Rectal smooth muscle tissue (tissue), 1 donor: ENCODE measurements around the gene ZBTB5.
A peak's percentile ranks its signal among the peaks of the same experiment; 100 is the strongest.
"Not testable (repeated sequence)": the region's sequence is repeated elsewhere in the genome, so short reads cannot be mapped to it uniquely, and the experiment has no call there.

Experiments
- H3K27ac ChIP-seq: one replicate; pipeline ENCODE4 v1.7.0; 2013; ENCODE audit warnings: low read depth, low read length, inconsistent platforms
- H3K27me3 ChIP-seq: one replicate; pipeline ENCODE4 v1.7.0; 2013; ENCODE audit warnings: low read length; ENCODE audit not compliant: control insufficient read depth, insufficient read depth
- H3K36me3 ChIP-seq: one replicate; pipeline ENCODE4 v1.7.0; 2013; ENCODE audit warnings: low read length; ENCODE audit not compliant: control insufficient read depth, insufficient read depth
- H3K4me1 ChIP-seq: one replicate; pipeline ENCODE4 v1.7.0; 2013; ENCODE audit warnings: low read length; ENCODE audit not compliant: control insufficient read depth, insufficient read depth
- H3K4me3 ChIP-seq: one replicate; pipeline ENCODE4 v1.7.0; 2013; ENCODE audit warnings: low read length
- H3K9ac ChIP-seq: one replicate; pipeline ENCODE4 v1.7.0; 2013; ENCODE audit warnings: low read length

Gene ZBTB5, protein sequence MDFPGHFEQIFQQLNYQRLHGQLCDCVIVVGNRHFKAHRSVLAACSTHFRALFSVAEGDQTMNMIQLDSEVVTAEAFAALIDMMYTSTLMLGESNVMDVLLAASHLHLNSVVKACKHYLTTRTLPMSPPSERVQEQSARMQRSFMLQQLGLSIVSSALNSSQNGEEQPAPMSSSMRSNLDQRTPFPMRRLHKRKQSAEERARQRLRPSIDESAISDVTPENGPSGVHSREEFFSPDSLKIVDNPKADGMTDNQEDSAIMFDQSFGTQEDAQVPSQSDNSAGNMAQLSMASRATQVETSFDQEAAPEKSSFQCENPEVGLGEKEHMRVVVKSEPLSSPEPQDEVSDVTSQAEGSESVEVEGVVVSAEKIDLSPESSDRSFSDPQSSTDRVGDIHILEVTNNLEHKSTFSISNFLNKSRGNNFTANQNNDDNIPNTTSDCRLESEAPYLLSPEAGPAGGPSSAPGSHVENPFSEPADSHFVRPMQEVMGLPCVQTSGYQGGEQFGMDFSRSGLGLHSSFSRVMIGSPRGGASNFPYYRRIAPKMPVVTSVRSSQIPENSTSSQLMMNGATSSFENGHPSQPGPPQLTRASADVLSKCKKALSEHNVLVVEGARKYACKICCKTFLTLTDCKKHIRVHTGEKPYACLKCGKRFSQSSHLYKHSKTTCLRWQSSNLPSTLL

DNA sequence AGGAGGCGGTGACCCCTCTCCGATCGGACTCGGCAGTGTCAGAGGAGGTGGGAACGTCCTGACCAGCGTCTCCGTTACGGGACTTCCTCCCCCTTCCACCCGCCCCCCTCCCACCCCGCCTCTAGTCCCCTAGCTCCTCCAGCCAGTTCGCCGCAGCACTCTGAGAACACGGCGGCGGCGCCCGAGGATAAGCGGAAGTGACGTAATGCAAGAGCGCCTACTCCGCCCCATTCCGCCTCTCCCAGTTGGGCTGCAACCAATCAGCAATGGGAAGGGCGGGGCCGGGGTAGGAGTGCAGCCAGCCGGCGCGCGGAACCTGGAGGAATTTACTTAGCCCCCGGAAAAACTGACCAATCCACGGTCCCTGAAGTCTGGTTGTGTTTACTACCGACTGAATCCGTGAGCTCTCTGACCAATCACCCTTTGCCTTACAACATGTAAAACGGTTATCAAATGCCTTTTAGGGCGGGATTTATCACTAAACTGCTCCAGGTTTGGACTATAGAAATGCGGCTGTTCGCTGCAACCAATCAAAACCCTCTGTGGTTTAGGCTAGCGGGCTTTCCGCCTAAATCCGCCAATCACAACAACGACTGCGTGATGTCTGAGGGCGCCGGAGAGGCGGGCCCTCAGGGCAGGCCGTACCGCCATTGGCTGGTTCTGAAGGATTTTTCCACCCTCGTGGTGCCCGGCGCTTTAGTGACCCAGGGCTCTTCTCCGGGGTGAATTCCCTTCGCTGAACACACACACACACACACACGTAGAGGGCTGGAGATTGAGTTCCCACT, at the start of gene ZBTB5:
Gene ZBTB5, minus strand, starts transcription at position 202 of the 788 bp plus-strand sequence. CDS start 22,899 bp downstream, outside the sequence.
- Histone ChIP-seq H3K27me3 (no peaks in the 10 kb centered on the region), H3K9ac (peak within 1 kb of the TSS; percentile 93), H3K4me3 (peak within 1 kb of the TSS; percentile 88), H3K4me1 (peaks cover 16% of the 10 kb centered on the region), H3K36me3 (no peaks in the 10 kb centered on the region), H3K27ac (peak within 1 kb of the TSS; percentile 91)

DNA sequence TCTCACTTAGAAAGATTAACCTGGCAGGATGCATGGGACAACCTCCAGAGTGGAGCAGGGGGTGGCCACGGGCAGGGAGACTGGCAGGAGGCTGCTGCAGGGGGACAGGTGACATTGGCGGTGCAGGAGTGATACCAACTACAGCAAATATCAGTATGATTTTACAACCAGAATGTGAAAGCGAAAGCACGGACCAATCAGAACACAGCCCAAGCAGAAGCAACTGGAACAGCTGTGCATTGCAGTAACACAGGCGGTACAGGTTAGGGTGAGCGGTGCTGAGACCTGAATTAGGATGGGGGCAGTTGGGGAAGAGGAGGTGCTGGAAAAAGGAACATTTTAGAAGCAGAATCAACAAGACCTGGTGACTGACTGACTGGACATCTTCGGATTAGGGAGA, 49.7 kb upstream of the ZBTB5 start:
- Histone ChIP-seq H3K4me1 (no peaks in the 10 kb centered on the region), H3K27ac (no peak overlapping the region), H3K27me3 (no peaks in the 10 kb centered on the region), H3K36me3 (peaks cover 8% of the 10 kb centered on the region), H3K4me3 (no peak overlapping the region), H3K9ac (no peak overlapping the region)

DNA sequence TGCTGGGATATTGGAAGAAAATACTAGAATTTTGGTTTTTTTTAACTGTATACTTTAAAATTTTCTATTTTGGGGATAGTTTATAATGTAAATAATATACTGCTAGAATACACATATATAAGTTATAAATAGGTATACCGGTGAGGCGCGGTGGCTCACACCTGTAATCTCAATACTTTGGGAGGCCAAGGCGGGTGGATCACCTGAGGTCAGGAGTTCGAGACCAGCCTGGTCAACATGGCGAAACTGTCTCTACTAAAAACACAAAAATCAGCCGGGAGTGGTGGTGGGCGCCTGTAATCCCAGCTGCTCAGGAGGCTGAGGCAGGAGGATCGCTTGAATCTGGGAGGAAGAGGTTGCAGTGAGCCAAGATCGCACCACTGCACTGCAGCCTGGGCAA, 49.2 kb upstream of the ZBTB5 start:
- H3K27ac ChIP-seq, H3K4me3 ChIP-seq, H3K9ac ChIP-seq, H3K4me1 ChIP-seq, H3K27me3 ChIP-seq, H3K36me3 ChIP-seq: not testable (repeated sequence)

DNA sequence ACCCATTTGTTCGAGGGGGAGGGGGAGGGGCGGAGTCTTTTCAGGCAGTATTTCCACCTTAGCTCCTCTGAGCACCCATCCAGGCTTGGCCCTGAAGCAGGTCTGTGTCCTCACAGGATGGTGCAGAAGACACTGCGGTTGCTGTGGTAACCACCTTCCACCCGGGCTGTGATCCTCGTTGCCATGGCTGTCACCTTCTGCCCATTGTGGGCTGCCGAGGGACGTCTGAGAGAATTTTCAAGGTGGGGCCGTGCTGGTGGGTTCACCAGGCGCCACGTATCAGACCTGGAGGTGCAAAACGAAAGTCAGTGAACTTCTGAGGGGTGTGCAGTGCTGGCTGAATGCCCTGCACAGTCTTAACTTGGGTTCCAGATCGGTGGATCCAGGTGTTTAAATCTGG, 47.2 kb upstream of the ZBTB5 start:
- Histone ChIP-seq H3K4me3 (no peak overlapping the region), H3K36me3 (peaks cover 9% of the 10 kb centered on the region), H3K4me1 (no peaks in the 10 kb centered on the region), H3K9ac (no peak overlapping the region), H3K27me3 (no peaks in the 10 kb centered on the region), H3K27ac (no peak overlapping the region)

DNA sequence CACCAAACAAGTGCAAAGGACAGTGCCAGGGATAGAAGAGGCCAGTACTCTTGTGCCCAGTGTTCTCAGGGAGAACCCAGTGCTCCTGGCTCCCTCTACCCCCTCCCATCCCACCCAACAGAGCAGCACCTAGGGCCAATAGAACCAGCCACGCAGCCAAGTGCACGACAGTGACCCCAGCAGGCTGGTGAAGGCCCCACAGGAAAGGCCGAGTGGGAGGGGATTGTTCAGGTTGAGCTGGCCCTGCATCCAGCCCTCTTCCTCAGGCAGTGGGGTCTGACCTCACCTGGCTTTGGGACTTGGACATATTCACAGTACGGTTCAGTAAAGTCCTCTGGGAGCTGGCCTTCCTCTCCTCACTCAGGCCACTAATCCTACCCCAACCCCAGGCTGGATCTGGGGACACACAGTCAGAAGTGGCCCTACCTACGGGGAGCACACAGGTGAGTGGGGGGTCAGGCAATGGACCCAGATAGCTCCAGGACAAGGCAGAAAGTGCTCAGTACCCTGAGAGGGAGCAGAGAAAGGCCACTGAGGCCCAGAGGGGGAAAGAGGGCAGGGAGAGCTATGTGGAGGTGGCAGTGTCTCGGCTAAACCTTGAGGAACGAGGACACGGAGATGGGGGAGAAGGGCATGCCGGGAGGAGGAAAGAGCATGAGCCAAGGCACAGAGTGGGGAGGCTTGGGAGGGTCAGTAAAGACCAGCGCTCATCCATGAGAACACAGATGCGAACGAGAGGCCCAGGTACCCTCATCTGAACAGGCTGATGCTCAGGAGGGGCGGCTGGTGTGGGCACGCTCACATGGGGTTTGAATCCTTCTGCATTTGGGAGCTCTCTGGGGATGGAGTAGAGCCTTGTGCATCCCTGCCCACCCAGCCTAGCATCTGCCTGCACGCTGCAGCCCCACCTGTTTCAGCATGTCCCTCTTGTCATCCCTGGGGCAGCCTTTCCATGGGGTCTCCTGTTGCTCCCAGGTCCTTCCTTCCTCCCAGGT, 46.1 kb upstream of the ZBTB5 start:
- H3K4me3 ChIP-seq, result no peak overlapping the region
- peaks cover 9% of the 10 kb centered on the region for H3K36me3 ChIP-seq
- no peaks in the 10 kb centered on the region for H3K4me1 ChIP-seq
- H3K27ac ChIP-seq, result no peak overlapping the region
- H3K9ac ChIP-seq, result no peak overlapping the region
- H3K27me3 ChIP-seq, result no peaks in the 10 kb centered on the region

DNA sequence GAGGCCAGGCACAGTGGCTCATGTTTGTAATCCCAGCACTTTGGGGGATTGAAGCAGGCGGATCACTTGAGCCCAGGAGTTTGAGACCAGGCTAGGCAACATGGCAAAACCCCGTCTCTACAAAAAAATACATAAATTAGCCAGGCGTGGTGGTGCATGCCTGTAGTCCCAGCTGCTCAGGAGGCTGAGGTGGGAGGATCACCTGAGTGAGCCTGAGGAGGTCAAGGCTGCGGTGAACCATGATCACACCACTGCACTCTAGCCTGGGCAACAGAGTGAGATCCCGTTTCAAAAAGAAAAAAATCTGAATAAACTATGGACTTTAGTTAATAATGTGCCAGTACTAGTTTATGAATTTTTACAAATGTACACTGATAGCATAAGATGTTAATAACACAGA, 44.8 kb upstream of the ZBTB5 start:
- not testable (repeated sequence) for H3K4me3 ChIP-seq, H3K27me3 ChIP-seq, H3K4me1 ChIP-seq, H3K27ac ChIP-seq, H3K9ac ChIP-seq
- H3K36me3 ChIP-seq, result peaks cover 11% of the 10 kb centered on the region

DNA sequence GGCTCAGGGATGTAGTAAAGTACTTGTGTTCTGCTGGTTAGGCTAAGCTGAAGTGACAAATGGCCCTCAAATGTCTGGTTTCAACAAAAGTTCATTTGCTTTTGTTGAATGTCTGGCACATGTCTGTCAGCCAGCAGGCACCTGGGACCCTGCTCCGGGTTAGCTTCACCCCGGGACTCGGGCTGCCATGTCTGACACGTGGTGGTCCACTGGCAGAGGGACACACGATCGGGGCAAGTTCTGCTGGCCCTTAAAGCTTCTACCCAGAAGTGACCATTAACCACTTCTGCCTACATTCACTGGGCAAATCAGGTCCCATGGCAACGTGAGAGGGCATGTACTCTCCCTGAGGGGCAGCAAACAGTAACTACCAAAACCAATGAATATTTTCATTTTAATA, 44.3 kb upstream of the ZBTB5 start:
- H3K9ac ChIP-seq, result no peak overlapping the region
- H3K4me3 ChIP-seq, result no peak overlapping the region
- H3K27me3 ChIP-seq, result no peaks in the 10 kb centered on the region
- peaks cover 12% of the 10 kb centered on the region for H3K36me3 ChIP-seq
- H3K4me1 ChIP-seq, result no peaks in the 10 kb centered on the region
- H3K27ac ChIP-seq, result no peak overlapping the region

DNA sequence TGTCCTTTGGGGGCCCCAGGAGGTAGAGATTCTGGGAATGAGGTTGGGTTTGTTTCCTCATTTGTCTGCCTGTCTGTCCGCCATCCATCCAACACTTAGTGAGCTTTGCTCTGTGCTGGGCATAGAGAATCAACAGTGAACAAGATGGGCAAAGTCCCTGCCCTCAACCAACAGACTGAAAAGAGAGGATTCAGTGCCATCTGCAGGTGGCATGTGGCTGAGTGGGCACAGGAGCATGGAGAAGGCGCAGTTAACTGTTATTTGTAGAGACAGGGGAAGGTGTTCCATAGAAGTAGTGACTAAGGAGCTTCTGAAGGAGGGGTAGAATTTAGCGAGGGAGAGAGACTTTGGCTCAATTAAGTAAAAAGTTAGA, 43.6 kb upstream of the ZBTB5 start:
- Histone ChIP-seq H3K4me3 (no peak overlapping the region), H3K36me3 (peaks cover 12% of the 10 kb centered on the region), H3K27me3 (no peaks in the 10 kb centered on the region), H3K4me1 (no peaks in the 10 kb centered on the region), H3K27ac (no peak overlapping the region), H3K9ac (no peak overlapping the region)

DNA sequence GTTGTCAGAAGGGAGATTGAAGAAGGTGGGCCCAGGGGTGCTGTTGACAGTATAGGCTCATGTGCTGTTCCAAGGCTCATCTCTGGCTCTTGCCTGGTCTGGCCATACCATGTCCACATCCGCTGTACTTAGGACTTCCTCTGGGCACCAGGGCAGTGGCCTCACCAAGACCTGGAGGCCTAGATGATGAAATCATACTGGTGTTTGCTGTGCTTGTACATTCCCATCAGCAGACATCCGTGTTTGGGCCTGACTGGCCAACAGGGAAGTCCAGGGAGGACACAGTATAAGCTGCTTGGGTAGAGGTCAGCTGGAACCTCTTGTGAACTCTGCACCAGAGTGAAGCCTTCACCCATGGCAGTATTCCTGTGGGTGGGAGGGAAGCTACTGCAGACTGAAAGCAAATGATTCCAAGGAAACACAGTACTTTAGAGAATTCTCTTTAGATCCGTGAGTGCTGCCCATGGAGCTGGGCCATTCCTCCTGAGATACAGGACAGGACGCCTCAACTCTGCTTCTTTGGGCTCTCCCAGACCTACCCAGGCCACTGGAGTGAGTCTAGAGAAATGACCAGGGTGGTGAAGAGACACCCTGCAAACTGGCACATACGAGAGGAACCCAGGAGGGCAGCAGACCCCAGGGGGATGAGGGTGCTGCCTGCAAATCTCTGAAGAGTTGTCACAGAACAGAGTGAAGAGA, 43.0 kb upstream of the ZBTB5 start:
- Histone ChIP-seq H3K27ac (no peak overlapping the region), H3K36me3 (peaks cover 12% of the 10 kb centered on the region), H3K4me3 (no peak overlapping the region), H3K9ac (no peak overlapping the region), H3K27me3 (no peaks in the 10 kb centered on the region), H3K4me1 (no peaks in the 10 kb centered on the region)

DNA sequence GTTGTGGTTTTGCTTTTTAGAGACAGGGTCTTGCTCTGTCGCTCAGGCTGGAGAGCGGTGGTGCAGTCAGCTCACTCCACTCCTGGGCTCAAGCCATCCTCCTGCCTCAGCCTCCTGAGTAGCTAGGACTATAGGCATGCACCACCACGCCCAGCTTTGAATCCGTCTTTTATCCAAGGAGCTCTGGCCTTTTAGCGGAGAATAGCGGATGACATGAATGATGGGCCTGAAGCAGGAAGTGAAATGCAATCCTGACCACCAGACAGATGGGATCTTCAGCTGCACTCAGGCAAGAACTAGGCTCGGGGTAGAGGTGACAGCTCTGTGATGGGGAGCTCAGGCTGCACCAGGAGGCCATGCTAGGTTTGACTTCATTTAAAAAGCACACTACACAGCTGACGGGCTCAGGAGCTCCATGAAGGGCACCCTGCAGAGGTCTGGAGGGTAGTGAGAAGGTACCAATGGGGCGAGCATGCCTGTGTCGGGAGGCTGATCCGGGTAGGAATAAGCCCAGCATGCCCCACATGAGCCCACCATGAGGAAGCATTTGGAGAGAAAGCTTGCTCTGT, 42.4 kb upstream of the ZBTB5 start:
- Histone ChIP-seq H3K27me3 (no peaks in the 10 kb centered on the region), H3K4me3 (no peak overlapping the region), H3K4me1 (no peaks in the 10 kb centered on the region), H3K36me3 (peaks cover 16% of the 10 kb centered on the region), H3K27ac (no peak overlapping the region), H3K9ac (no peak overlapping the region)

DNA sequence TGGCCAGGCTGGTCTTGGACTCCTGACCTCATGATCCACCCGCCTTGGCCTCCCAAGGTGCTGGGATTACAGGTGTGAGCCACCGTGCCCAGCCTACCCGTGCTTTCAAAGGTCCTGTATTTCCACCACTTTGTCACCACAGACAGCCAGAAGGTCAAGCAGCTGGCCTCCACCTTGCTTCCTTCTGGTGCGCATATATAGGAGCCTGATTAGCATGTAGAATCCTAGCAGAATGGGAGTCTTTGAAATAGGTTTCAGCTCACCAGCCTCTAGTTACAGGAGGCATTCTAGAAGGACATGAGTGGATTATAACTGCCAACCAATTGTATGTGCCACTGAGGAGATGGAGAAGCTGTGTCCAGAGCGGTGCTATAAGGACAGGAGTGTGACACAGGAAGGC, 39.4 kb upstream of the ZBTB5 start:
- Histone ChIP-seq H3K27me3 (no peaks in the 10 kb centered on the region), H3K27ac (no peak overlapping the region), H3K9ac (no peak overlapping the region), H3K4me1 (no peaks in the 10 kb centered on the region), H3K36me3 (peaks cover 27% of the 10 kb centered on the region), H3K4me3 (no peak overlapping the region)
